Measurements from ENCODE around the gene GCG.

- TF ChIP-seq POLR2A (IDR thresholded peaks at IDR 0.05), result no peak
- no peak for TF ChIP-seq CTCF (IDR thresholded peaks at IDR 0.05)
Measured at GRCh38 chr2:162126111-162126519, 25.9 kb downstream of the GCG start.

Data from lower leg skin (tissue), 3 donors.